22Rv1 (cell line): ENCODE results near the gene PRR30.

ENCODE experiments used
- ZFX ChIP-seq: fragments of 450-650 bp; IDR thresholded peaks from 2 replicates; pipeline ENCODE4 v1.6.1; 2017; ENCODE audit warnings: antibody characterized with exemption, borderline replicate concordance
- TF ChIP-seq, protein P1 (sequence below): fragments of 450-650 bp; IDR thresholded peaks from 2 replicates; pipeline ENCODE4 v1.5.1; 2017; ENCODE audit warnings: mild to moderate bottlenecking

DNA sequence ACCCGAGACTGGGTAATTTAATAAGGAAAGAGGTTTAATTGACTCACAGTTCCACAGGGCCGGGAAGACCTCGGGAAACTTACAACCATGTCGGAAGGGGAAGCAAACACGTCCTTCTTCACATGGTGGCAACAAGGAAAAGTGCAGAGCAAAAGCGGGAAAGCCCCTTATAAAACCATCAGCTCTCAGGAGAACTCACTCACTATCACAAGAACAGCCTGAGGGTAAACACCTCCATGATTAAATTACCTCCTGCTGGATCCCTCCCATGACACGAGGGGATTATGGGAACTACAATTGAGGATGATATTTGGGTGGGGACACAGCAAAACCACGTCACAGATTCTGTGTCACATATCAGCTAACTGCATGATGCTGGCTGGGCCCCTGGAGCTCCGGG, 21.0 kb upstream of the PRR30 start:
- TF ChIP-seq, protein P1, sequence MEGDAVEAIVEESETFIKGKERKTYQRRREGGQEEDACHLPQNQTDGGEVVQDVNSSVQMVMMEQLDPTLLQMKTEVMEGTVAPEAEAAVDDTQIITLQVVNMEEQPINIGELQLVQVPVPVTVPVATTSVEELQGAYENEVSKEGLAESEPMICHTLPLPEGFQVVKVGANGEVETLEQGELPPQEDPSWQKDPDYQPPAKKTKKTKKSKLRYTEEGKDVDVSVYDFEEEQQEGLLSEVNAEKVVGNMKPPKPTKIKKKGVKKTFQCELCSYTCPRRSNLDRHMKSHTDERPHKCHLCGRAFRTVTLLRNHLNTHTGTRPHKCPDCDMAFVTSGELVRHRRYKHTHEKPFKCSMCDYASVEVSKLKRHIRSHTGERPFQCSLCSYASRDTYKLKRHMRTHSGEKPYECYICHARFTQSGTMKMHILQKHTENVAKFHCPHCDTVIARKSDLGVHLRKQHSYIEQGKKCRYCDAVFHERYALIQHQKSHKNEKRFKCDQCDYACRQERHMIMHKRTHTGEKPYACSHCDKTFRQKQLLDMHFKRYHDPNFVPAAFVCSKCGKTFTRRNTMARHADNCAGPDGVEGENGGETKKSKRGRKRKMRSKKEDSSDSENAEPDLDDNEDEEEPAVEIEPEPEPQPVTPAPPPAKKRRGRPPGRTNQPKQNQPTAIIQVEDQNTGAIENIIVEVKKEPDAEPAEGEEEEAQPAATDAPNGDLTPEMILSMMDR: no peak
- TF ChIP-seq ZFX: no peak
